Measurements from ENCODE around the gene FBRS. TPM values are rescaled to one million over a fixed set of nuclear protein-coding genes. Genes with fewer than 3 reads are reported as not detected.
"Not testable (repeated sequence)": the region's sequence is repeated elsewhere in the genome, so short reads cannot be mapped to it uniquely, and the experiment has no call there.

FBRS gene
- polyA plus RNA-seq, 1 donor: 57.7 TPM

GRCh38 chr16:30663820-30664219 lies 5.6 kb downstream of the FBRS start:
- no peak for DNase-seq

GRCh38 chr16:30664616-30665109 lies 6.4 kb downstream of the FBRS start:
- no peak for DNase-seq

GRCh38 chr16:30665155-30665829 lies 7.1 kb downstream of the FBRS start:
- DNase-seq: no peak

- DNase-seq: no peak
Observed at GRCh38 chr16:30665830-30666190, 7.6 kb downstream of the FBRS start.

GRCh38 chr16:30666681-30667080 lies 8.4 kb downstream of the FBRS start:
- DNase-seq: no peak

- DNase-seq: no peak
Observed at GRCh38 chr16:30667361-30667905, 9.2 kb downstream of the FBRS start.

GRCh38 chr16:30668393-30668792 lies 10.2 kb downstream of the FBRS start:
- no peak for DNase-seq

GRCh38 chr16:30669026-30669902 lies 11.0 kb downstream of the FBRS start:
- DNase-seq: no peak

- no peak for DNase-seq
Observed at GRCh38 chr16:30669903-30670824, 11.9 kb downstream of the FBRS start.

GRCh38 chr16:30675143-30675542 lies 16.9 kb downstream of the FBRS start:
- no peak for DNase-seq

- no peak for DNase-seq
Observed at GRCh38 chr16:30677931-30678585, 19.8 kb downstream of the FBRS start.

GRCh38 chr16:30678586-30678970 lies 20.3 kb downstream of the FBRS start:
- no peak for DNase-seq

GRCh38 chr16:30680326-30680725 lies 22.1 kb downstream of the FBRS start:
- no peak for DNase-seq

- no peak for DNase-seq
Observed at GRCh38 chr16:30688701-30689100, 30.5 kb downstream of the FBRS start.

GRCh38 chr16:30691907-30692306 lies 33.7 kb downstream of the FBRS start:
- no peak for DNase-seq

GRCh38 chr16:30692396-30693064 lies 34.3 kb downstream of the FBRS start:
- DNase-seq: no peak

- no peak for DNase-seq
Observed at GRCh38 chr16:30694926-30695693, 36.9 kb downstream of the FBRS start.

- DNase-seq: not testable (repeated sequence)
Observed at GRCh38 chr16:30696646-30697045, 38.4 kb downstream of the FBRS start.

GRCh38 chr16:30697264-30698138 lies 39.3 kb downstream of the FBRS start:
- DNase-seq: no peak
